Astrocyte (in vitro differentiated cells and primary cell): ENCODE data around the gene KRT13.

Source experiments
- CTCF ChIP-seq: IDR thresholded peaks from 2 replicates; pipeline ENCODE4 v1.5.1; 2011; ENCODE audit warnings: low read depth, mild to moderate bottlenecking, inconsistent platforms, low read length, moderate library complexity; ENCODE audit not compliant: insufficient read depth
- EZH2 ChIP-seq: IDR thresholded peaks from 2 replicates; pipeline ENCODE4 v1.6.1; 2012; ENCODE audit warnings: mild to moderate bottlenecking, low read length, inconsistent platforms; ENCODE audit not compliant: insufficient read depth

DNA sequence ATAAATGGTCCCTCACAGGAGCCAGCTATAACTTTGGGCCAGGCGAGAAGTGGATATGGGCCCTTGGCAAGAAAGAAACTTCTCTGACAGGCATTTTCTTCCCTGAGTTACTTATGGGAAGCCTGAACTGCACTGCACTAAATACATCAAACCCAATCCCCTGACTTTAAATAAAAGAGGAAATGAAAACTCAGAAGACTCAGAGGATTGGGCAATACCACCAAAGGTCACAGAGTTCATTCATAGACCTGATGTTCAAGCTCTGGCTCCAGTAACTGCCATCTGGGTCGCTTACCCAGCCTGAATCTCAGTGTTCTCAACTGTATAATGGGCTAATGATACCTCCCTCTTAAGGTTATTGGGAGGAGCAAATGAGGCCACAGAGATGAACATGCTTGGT lies 25.3 kb downstream of the KRT13 start:
- TF ChIP-seq CTCF, result no peak
- no peak for TF ChIP-seq EZH2
